Mammary epithelial cell (primary cell): ENCODE measurements around the gene SRSF5.

ENCODE experiments used
- EZH2 ChIP-seq: IDR thresholded peaks from 2 replicates; pipeline ENCODE4 v1.6.1; 2012; ENCODE audit warnings: low read length, inconsistent platforms, borderline replicate concordance
- TF ChIP-seq, protein P1 (sequence below), 2 donors: IDR thresholded peaks in 1 of 2; conservative IDR thresholded peaks in 1 of 2; 2 replicates each; pipeline ENCODE4 v1.5.1; 2011 to 2012; ENCODE audit warnings: inconsistent platforms in 2 of 2, low read length in 2 of 2, mild to moderate bottlenecking in 2 of 2, control low read depth in 1 of 2, low read depth in 1 of 2; ENCODE audit not compliant: insufficient read depth in 1 of 2; ENCODE audit errors: extremely low read depth in 1 of 2

GRCh38 chr14:69750495-69750894 lies 16.4 kb upstream of the SRSF5 start:
- TF ChIP-seq, protein P1, sequence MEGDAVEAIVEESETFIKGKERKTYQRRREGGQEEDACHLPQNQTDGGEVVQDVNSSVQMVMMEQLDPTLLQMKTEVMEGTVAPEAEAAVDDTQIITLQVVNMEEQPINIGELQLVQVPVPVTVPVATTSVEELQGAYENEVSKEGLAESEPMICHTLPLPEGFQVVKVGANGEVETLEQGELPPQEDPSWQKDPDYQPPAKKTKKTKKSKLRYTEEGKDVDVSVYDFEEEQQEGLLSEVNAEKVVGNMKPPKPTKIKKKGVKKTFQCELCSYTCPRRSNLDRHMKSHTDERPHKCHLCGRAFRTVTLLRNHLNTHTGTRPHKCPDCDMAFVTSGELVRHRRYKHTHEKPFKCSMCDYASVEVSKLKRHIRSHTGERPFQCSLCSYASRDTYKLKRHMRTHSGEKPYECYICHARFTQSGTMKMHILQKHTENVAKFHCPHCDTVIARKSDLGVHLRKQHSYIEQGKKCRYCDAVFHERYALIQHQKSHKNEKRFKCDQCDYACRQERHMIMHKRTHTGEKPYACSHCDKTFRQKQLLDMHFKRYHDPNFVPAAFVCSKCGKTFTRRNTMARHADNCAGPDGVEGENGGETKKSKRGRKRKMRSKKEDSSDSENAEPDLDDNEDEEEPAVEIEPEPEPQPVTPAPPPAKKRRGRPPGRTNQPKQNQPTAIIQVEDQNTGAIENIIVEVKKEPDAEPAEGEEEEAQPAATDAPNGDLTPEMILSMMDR (conservative IDR thresholded peaks at IDR 0.05 in 1 of 2, IDR thresholded peaks at IDR 0.05 in 1 of 2; ENCODE audit: extremely low read depth in 1 of 2, insufficient read depth in 1 of 2, low read depth in 1 of 2, low read length in 2 of 2) = no peak
- no peak for TF ChIP-seq EZH2
